Subcutaneous adipose tissue (tissue), 4 donors: ENCODE measurements around the gene LGI4. TPM values are rescaled to one million over a fixed set of nuclear protein-coding genes. Genes with fewer than 3 reads are reported as not detected.

Source experiments
- CTCF ChIP-seq: fragments of 450-650 bp; IDR thresholded peaks from one replicate; pipeline ENCODE4 v1.5.1; 2016; ENCODE audit warnings: low read depth, mild to moderate bottlenecking, control low read depth, antibody characterized with exemption, moderate library complexity
- total RNA-seq, 4 donors: library from RNA; depleted of rRNA; stranded (reverse); fragments of >200 nt; gene quantifications; one replicate each; pipeline ENCODE4 v1.1.0, GENCODE V29; 2016

The LGI4 gene
- total RNA-seq, 4 donors from 2014 or later: 11.6 to 34.1 (median 21.3) TPM

DNA sequence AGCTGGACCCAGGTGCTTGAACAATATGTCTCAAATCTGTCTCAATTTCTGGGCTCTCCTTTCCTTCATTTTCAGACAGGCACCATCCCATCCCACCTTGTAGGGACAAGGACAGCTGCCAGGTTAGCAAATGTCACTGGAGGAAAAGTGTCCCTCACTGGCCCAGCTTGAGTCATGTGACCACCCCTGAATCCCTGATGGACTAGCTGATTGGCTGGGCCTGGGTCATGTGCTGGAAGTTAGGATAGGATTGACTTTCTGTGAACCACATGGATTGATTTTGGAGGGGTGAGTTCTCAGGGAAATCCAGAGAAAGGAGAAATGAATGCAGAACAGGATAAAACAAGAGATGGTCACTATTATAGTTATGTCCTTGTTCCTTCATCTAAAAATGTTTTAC is 47.5 kb downstream of the LGI4 start:
- TF ChIP-seq CTCF: no peak

- TF ChIP-seq CTCF: no peak
Observed at GRCh38 chr19:35086455-35086854, 48.4 kb downstream of the LGI4 start.

DNA sequence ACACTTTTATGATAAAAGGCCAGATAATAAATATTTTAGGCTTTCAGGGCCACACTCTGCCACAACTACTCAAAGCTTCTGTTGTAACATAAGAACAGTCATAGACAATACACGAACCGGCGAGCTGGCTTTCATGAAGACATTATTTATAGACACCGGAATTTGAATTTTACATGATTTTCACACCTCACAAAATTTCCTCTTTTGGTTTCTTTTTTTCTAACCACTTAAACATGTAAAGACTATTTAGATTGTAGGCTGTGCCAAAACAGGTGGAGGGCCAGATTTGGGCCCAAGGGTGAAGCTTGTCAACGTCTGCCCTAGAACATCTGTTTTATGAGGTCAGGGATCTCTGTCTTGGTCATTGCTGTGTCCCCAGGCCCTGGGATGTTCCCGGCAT is 48.9 kb downstream of the LGI4 start:
- no peak for TF ChIP-seq CTCF

- TF ChIP-seq CTCF: no peak
Observed at GRCh38 chr19:35084509-35084762, 50.4 kb downstream of the LGI4 start.

DNA sequence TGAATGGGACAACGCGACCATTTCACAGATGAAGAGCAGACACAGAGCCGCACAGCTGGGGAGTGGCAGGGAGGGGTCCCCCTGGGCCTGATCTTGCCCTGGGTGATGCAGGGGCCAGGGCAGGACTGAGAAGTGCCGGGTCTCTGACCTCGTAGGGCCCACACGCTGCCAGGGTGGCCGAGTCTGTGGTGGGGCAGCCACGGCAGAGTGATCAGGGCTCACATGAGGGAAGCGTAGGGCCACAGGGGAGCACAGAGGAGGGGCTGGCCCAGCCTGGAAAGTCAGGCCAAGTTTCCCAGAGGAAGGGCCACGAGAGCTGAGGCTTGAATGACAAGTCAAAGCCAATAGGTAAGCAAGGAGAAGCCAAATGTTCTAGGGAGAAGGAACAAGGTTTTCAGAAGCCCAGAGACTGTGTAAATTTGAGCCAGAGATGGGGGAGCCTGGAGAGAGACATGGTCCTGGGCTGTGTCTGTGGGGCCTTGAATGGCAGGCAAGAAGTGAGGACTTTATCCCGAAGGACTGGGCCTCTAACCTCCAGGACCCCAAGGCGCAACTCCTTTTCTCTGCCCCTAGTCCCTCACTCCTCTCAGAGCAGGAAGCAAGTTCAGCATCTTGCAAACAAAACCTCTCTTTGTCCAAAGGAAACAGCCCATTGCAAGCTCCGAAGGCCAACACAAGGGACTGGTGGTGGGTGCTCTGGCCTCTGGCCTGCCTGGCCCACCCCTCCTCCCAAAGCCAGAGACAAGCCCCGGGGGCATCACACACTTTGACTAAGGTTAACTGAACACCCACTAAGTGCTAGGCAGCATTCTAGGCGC is 51.0 kb downstream of the LGI4 start:
- TF ChIP-seq CTCF: no peak

DNA sequence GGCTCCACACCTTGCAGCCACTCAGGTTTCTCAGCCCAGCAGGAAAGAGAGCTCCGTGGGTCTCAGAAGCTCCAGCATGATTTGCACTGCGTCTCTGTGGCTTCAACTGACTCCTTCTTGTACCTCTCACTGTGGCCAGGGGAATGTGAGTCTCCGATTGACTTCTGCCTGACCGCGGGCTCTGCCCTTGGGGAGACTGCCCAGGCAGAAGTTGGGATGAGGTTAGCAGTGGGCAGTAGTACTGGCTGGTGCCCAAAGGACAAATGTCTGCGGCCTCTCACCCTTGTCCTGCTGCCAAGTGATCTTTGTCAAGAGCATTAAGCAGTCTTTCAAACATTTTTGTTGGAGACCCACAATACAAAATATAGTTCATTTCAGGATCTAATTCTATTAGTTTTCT is 53.7 kb downstream of the LGI4 start:
- no peak for TF ChIP-seq CTCF

- no peak for TF ChIP-seq CTCF
Observed at GRCh38 chr19:35080613-35081170, 54.2 kb downstream of the LGI4 start.
